Smooth muscle cell (in vitro differentiated cells): Measurements from ENCODE around the gene KCTD16. TPM values are rescaled to one million over a fixed set of nuclear protein-coding genes. Genes with fewer than 3 reads are reported as not detected.

Experiments
- DNase-seq: peaks from one replicate; lab custom pipeline; 2025; ENCODE audit not compliant: unreplicated experiment; lab: John Stamatoyannopoulos, UW
- H2AFZ ChIP-seq: fragments of 200-600 bp; sonication (generic); 2 replicates; pipeline ENCODE4 v1.6.0; 2016; ENCODE audit warnings: antibody characterized with exemption, low read depth, mild to moderate bottlenecking
- H3F3A ChIP-seq: fragments of 200-600 bp; sonication (generic); 2 replicates; pipeline ENCODE4 v1.6.0; 2017; ENCODE audit warnings: antibody characterized with exemption, low read depth
- H3K27ac ChIP-seq: fragments of 200-600 bp; sonication (generic); 2 replicates; pipeline ENCODE4 v1.5.1; 2016; ENCODE audit warnings: low read depth, mild to moderate bottlenecking
- H3K27me3 ChIP-seq: fragments of 200-600 bp; sonication (generic); 2 replicates; pipeline ENCODE4 v1.6.1; 2016; ENCODE audit warnings: low read depth, mild to moderate bottlenecking
- H3K36me3 ChIP-seq: fragments of 200-600 bp; sonication (generic); 2 replicates; pipeline ENCODE4 v1.5.1; 2016; ENCODE audit warnings: low read depth
- H3K4me1 ChIP-seq: fragments of 200-600 bp; sonication (generic); 2 replicates; pipeline ENCODE4 v1.5.1; 2016; ENCODE audit warnings: low read depth
- H3K4me2 ChIP-seq: fragments of 200-600 bp; sonication (generic); 2 replicates; pipeline ENCODE4 v1.6.0; 2016; ENCODE audit warnings: mild to moderate bottlenecking
- H3K4me3 ChIP-seq: fragments of 200-600 bp; sonication (generic); 2 replicates; pipeline ENCODE4 v1.5.1; 2016; ENCODE audit warnings: mild to moderate bottlenecking
- H3K79me2 ChIP-seq: fragments of 200-600 bp; sonication (generic); 2 replicates; pipeline ENCODE4 v1.6.0; 2016; ENCODE audit warnings: low read depth, mild to moderate bottlenecking
- H3K9ac ChIP-seq: fragments of 200-600 bp; sonication (generic); 2 replicates; pipeline ENCODE4 v1.6.0; 2016; ENCODE audit warnings: low read depth
- H3K9me3 ChIP-seq: fragments of 200-600 bp; sonication (generic); replicated peaks from 2 replicates; pipeline ENCODE4 v1.5.1; 2016; ENCODE audit warnings: low read depth
- H4K20me1 ChIP-seq: fragments of 200-600 bp; sonication (generic); 2 replicates; pipeline ENCODE4 v1.6.0; 2016; ENCODE audit warnings: low read depth
- CTCF ChIP-seq: fragments of 200-600 bp; sonication (generic); IDR thresholded peaks from 2 replicates; pipeline ENCODE4 v1.5.1; 2017; ENCODE audit warnings: borderline replicate concordance, mild to moderate bottlenecking, antibody characterized with exemption; ENCODE audit not compliant: insufficient read depth, poor library complexity, severe bottlenecking
- WGBS: methylation state at CpG from one replicate; pipeline ENCODE4 v1.1.7; 2016; ENCODE audit warnings: low lambda C conversion rate; 5-methylcytosine and 5-hydroxymethylcytosine counted together
- polyA plus RNA-seq: library from polyadenylated mRNA; unstranded; fragments of >200 nt; fragmentation: Nextera tagmentation; extraction: Ambion mirVana; gene quantifications from 2 replicates; pipeline ENCODE4 v1.2.1, GENCODE V29; 2016
- total RNA-seq: library from RNA; depleted of rRNA; stranded (reverse); fragments of >200 nt; gene quantifications from 2 replicates; pipeline ENCODE4 v1.2.3, GENCODE V29; 2014

The KCTD16 gene
- total and polyA plus RNA-seq, 2 experiments from 2014 or later = 1.6 to 11.1 TPM

- no peaks in the 10 kb centered on the region for H4K20me1 ChIP-seq
- H3K9me3 ChIP-seq = no peaks in the 10 kb centered on the region
- peaks cover 18% of the 10 kb centered on the region for H3K4me1 ChIP-seq
- TF ChIP-seq CTCF = no peak
- WGBS = 44% methylated on average over 1 of the region's 1 CpG
- no peak overlapping the region for H3K4me2 ChIP-seq
- no peaks in the 10 kb centered on the region for H3K27me3 ChIP-seq
- H2AFZ ChIP-seq = no peak overlapping the region
- H3K36me3 ChIP-seq = no peaks in the 10 kb centered on the region
- H3K9ac ChIP-seq = no peak overlapping the region
- H3K79me2 ChIP-seq = no peaks in the 10 kb centered on the region
- H3K27ac ChIP-seq = no peak overlapping the region
- peaks cover 6% of the 10 kb centered on the region for H3F3A ChIP-seq
- DNase-seq = no peak
- no peak overlapping the region for H3K4me3 ChIP-seq
Measured at GRCh38 chr5:144487207-144487606, 316.5 kb downstream of the KCTD16 start.

DNA sequence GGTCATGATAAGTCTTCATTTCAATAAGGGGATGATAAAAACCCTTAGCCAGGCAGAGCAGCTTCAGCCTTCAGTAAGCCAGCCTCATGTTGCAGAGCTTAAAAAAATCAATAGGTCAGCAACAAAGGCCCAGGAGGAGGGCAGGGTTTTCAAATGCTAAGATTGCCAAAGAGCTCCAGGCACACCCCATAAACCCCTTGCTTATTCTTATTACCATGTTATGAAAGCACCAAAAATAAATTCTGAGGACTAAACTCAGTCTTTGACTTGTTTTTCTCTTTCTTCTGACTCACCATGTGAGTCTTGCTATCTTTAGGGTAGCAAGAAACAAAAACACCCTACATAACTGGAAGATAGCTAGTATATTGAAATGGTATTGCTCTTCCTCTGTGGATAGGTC, 317.1 kb downstream of the KCTD16 start:
- H4K20me1 ChIP-seq = no peaks in the 10 kb centered on the region
- no peak overlapping the region for H3K4me2 ChIP-seq
- no peak for TF ChIP-seq CTCF
- no peak overlapping the region for H3K9ac ChIP-seq
- H3K4me3 ChIP-seq = no peak overlapping the region
- no peaks in the 10 kb centered on the region for H3K27me3 ChIP-seq
- H3K36me3 ChIP-seq = no peaks in the 10 kb centered on the region
- peaks cover 6% of the 10 kb centered on the region for H3F3A ChIP-seq
- no peak overlapping the region for H3K27ac ChIP-seq
- H3K4me1 ChIP-seq = peaks cover 16% of the 10 kb centered on the region
- H3K9me3 ChIP-seq = no peaks in the 10 kb centered on the region
- no peaks in the 10 kb centered on the region for H3K79me2 ChIP-seq
- no peak overlapping the region for H2AFZ ChIP-seq
- DNase-seq = no peak

- Histone ChIP-seq H3K27me3 (no peaks in the 10 kb centered on the region), H3K36me3 (no peaks in the 10 kb centered on the region), H3K9me3 (no peaks in the 10 kb centered on the region), H4K20me1 (no peaks in the 10 kb centered on the region), H3K9ac (no peak overlapping the region), H3K79me2 (no peaks in the 10 kb centered on the region), H3F3A (no peaks in the 10 kb centered on the region), H3K4me3 (no peak overlapping the region), H3K27ac (no peak overlapping the region), H2AFZ (no peak overlapping the region), H3K4me1 (no peaks in the 10 kb centered on the region), H3K4me2 (no peak overlapping the region)
- TF ChIP-seq CTCF = no peak
- DNase-seq = no peak
- 28% methylated on average over 2 of the region's 2 CpGs for WGBS
Measured at GRCh38 chr5:144503123-144503522, 332.4 kb downstream of the KCTD16 start.

GRCh38 chr5:144504929-144505577, 334.4 kb downstream of the KCTD16 start:
- DNase-seq = no peak
- Histone ChIP-seq H3K4me2 (no peak overlapping the region), H3K4me1 (no peaks in the 10 kb centered on the region), H4K20me1 (no peaks in the 10 kb centered on the region), H3K27ac (no peak overlapping the region), H3F3A (no peaks in the 10 kb centered on the region), H3K9me3 (no peaks in the 10 kb centered on the region), H3K4me3 (no peak overlapping the region), H3K9ac (no peak overlapping the region), H3K27me3 (no peaks in the 10 kb centered on the region), H2AFZ (no peak overlapping the region), H3K36me3 (no peaks in the 10 kb centered on the region), H3K79me2 (no peaks in the 10 kb centered on the region)
- WGBS = 27% methylated on average over 5 of the region's 5 CpGs
- TF ChIP-seq CTCF = no peak
